ENCODE measurements around the gene C11orf21. TPM values are rescaled to one million over a fixed set of nuclear protein-coding genes. Genes with fewer than 3 reads are reported as not detected.

The C11orf21 gene
- total and polyA plus RNA-seq, 2 of the 8 experiments (the other 6 are each of a cell fraction or from before 2014, with no cell fraction given), result not detected

DNA sequence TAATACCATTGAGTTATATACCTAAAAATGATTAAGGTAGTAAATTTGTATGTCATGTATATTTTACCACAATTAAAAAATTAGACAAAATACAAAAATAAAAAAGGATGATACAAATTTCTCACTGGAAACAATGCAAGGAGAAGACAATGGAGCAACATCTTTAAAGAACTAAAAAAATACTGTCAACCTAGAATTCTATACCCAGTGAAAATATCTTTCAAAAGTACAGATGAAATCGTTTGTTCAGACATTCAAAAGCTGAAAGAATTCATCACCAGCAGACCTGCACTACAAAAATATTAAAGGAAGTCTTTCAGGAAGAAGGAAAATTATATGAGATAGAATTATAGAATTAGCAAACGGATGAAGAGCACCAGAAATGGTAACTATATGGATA, 21.5 kb downstream of the C11orf21 start:
- no peak for TF ChIP-seq TCF12 (IDR thresholded peaks at IDR 0.05; ENCODE audit: low read depth, low read length)
- no peak overlapping the region for H3K18ac ChIP-seq (ENCODE audit: extremely low read depth, low read length)
- H3K9ac ChIP-seq (replicated peaks in 1 of 4; ENCODE audit: extremely low read depth in 1 of 4, low read depth in 3 of 4, low read length in 3 of 4), result no peak overlapping the region
- H2BK120ac ChIP-seq (replicated peaks; ENCODE audit: low read depth, low read length), result no peak overlapping the region
- ChIA-PET POLR2A (ENCODE audit: partially characterized antibody) (no interaction called here), CTCF (ENCODE audit: partially characterized antibody) (interaction anchor here (2.0 kb wide), 1 partner anchor 94 kb away, joined by 4 read pairs; no protein-coding TSS in a partner anchor)
- no peaks in the 10 kb centered on the region for H4K20me1 ChIP-seq (replicated peaks in 1 of 2; ENCODE audit: control insufficient read depth in 1 of 2, insufficient read depth in 2 of 2, low read length in 2 of 2)
- no peak overlapping the region for H2AFZ ChIP-seq (ENCODE audit: low read length)
- FAIRE-seq, result no peak
- no peaks in the 10 kb centered on the region for H3K9me3 ChIP-seq (ENCODE audit: insufficient read depth in 2 of 2, low read depth in 1 of 2, low read length in 1 of 2)
- H3K14ac ChIP-seq (ENCODE audit: insufficient read length), result no peak overlapping the region
- no peaks in the 10 kb centered on the region for H3K79me1 ChIP-seq (ENCODE audit: low read depth, low read length)
- H4K8ac ChIP-seq (ENCODE audit: extremely low read depth, insufficient read depth, low read length), result no peak overlapping the region
- peaks cover 0 to 8% (median 1%) of the 10 kb centered on the region in 4 experiments; a peak in 3 of 7 replicates for H3K4me1 ChIP-seq (replicated peaks in 1 of 4; ENCODE audit: control insufficient read depth in 3 of 4, insufficient read depth in 4 of 4, low read length in 3 of 4)
- no peak overlapping the region for H2BK5ac ChIP-seq (ENCODE audit: low read depth, low read length)
- 78% methylated on average over 2 of the region's 2 CpGs; no CpG with 5 or more reads in 1 of the 2 experiments for WGBS, 2 experiments (ENCODE audit: extremely low coverage in 1 of 2, insufficient coverage in 1 of 2, insufficient read length in 1 of 2, insufficient replicate concordance in 2 of 2, low coverage in 1 of 2, low lambda C conversion rate in 2 of 2, missing lambda C conversion rate in 1 of 2)
- no peak overlapping the region for H3K4ac ChIP-seq (replicated peaks; ENCODE audit: insufficient read length, low read depth, low read length)
- H3K79me2 ChIP-seq (ENCODE audit: control insufficient read depth in 1 of 2, insufficient read depth in 2 of 2, low read length in 2 of 2), result no peaks in the 10 kb centered on the region
- H3K56ac ChIP-seq (replicated peaks; ENCODE audit: insufficient read length, low read depth, low read length), result no peak overlapping the region
- H3K27ac ChIP-seq (ENCODE audit: low read depth, low read length), result no peak overlapping the region
- H2BK20ac ChIP-seq (ENCODE audit: low read length), result no peak overlapping the region
- no peak overlapping the region for H4K91ac ChIP-seq (replicated peaks; ENCODE audit: insufficient read length, low read length)
- peaks cover 0 to 9% (median 2%) of the 10 kb centered on the region in 4 experiments; a peak in 5 of 7 replicates for H3K27me3 ChIP-seq (replicated peaks in 1 of 4; ENCODE audit: control insufficient read depth in 3 of 4, extremely low read depth in 1 of 4, insufficient read depth in 3 of 4, low read length in 3 of 4)
- no peaks in the 10 kb centered on the region for H3K36me3 ChIP-seq (ENCODE audit: control insufficient read depth in 2 of 4, insufficient read depth in 4 of 4, low read length in 3 of 4)
- no peak overlapping the region for H2BK12ac ChIP-seq (ENCODE audit: low read depth, low read length)
- H2AK5ac ChIP-seq (ENCODE audit: low read depth, low read length), result no peak overlapping the region
- DNase-seq (ENCODE audit: low read depth in 1 of 2, low spot score in 2 of 2), result no peak
- H3K4me3 ChIP-seq (ENCODE audit: extremely low read depth in 1 of 4, insufficient read depth in 2 of 4, low read depth in 3 of 4, low read length in 4 of 4), result no peak overlapping the region
- H4K5ac ChIP-seq (ENCODE audit: insufficient read length, low read depth, low read length), result no peak overlapping the region
- H3K4me2 ChIP-seq (ENCODE audit: insufficient read depth in 1 of 2, low read depth in 2 of 2, low read length in 2 of 2), result no peak overlapping the region
- no peaks in the 10 kb centered on the region for H3K23me2 ChIP-seq (ENCODE audit: low read depth, low read length)
- H3K23ac ChIP-seq (ENCODE audit: insufficient read length), result no peak overlapping the region
- no peak overlapping the region for H2BK15ac ChIP-seq (ENCODE audit: low read length)

Data from H1 (cell line).